Measurements from ENCODE around the gene NR2F1.
A peak's percentile ranks its signal among the peaks of the same experiment; 100 is the strongest.

The NR2F1 gene

GRCh38 chr5:93604644-93605515, 21.9 kb downstream of the NR2F1 start:
- DNase-seq: no peak

GRCh38 chr5:93606382-93606752, 23.3 kb downstream of the NR2F1 start:
- DNase-seq: no peak

GRCh38 chr5:93607367-93608258, 24.6 kb downstream of the NR2F1 start:
- peak; percentile 53 for DNase-seq

- no peak for DNase-seq
Observed at GRCh38 chr5:93608855-93609254, 25.8 kb downstream of the NR2F1 start.

DNA sequence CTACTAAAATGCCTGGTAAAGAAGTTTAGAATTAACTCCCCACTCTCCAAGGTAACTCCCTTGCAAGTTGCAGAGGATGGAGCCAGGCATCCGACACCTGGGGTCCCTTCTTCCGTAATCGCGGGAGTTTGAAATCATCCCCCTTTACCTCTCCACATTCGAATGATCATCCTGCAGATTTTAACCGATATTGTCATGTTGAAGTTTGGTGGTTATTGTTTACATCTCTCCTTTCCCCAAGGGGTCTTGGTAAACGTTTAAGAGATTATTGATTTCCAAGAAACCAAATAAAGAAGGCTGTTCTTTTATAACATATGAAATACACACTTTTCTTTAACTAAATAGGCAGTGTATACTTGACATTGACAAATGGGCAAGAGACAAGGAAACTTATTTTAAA, 26.7 kb downstream of the NR2F1 start:
- DNase-seq: no peak

GRCh38 chr5:93610581-93611272, 27.7 kb downstream of the NR2F1 start:
- no peak for DNase-seq

- DNase-seq: no peak
Observed at GRCh38 chr5:93611273-93611975, 28.4 kb downstream of the NR2F1 start.

DNA sequence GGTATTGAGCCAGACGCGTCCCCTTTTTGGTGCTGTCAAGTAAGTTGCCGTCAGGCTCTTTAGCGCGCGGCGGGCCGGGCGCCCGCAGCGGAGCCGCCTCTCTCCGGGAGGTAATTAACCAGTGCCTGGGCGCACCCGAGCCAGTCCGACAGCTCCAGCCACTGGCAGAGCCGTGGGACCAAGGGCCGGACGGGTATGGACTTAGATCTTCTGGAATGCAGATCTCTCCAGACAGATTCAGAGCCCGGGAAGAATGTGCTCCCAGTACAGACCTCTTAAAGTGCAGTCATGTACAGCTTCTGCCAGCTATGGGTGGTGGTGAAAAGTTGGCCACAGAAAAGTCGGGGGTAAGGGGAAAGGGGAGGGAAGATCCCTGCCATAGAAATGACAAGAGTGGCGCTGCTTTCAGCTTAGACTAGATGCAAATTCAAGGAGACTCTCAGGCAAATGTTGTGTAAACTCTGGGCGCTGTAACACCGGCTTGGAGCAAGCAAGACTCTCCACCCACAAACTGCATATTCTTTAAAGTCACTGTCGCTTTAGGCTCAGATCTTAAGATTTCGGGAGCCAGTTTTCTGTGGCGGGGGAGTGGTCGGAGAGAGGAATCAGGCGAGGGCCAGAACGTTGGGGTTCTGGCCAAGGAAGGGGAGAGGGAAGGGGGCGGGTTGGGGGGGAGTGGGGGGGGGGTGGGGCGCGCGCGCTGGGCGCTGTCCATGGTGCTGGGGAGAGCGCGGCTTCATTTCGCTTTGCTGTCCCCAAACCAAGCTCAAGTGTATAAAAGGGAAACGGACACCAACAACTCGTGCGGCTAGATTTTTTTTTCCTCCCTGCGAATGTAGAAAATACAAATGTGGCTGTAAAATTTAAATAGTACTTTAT, 29.2 kb downstream of the NR2F1 start:
- no peak for DNase-seq

GRCh38 chr5:93612855-93613243, 29.8 kb downstream of the NR2F1 start:
- DNase-seq: no peak

GRCh38 chr5:93616538-93617174, 33.6 kb downstream of the NR2F1 start:
- DNase-seq: no peak

DNA sequence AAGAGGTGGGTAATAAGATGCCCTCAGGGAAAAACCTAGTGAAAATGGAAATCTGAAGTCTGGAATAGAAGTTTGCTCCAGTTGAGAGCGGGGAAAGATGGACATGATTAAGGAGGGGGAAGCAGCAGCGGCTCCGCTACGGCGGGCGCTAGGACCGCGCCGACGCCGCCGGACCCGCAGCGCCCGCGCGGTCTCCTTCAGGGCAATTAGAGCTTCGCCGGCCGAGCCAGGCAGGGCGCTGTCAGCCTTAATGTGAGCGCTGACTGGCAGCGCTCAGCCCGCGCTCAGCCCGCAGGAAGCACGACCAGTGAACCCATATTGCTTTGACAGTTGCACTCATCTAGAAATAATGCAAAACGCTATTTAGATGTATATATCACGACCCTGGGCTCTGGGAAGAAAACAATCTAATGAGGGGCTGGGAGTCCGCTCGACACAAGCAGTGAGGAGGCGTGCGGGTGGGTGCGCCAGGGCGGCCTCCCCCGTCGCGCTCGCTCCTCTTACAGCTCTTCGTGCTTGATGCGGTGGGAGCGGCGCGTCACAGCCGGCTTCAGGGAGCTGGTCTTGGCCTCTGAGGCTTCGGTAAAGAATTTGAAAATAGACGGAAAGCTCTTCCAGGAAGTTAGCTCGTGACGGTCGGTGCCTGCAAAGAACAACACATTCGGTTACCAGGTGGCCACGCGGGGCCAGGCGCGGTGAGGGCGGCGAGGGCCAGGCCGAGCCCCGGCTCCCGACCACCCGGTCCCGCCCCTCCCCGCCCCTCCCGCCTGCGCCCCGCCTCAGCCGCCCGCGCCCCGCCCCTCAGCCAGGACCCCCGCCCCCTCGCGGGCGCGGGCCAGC, 37.7 kb downstream of the NR2F1 start:
- DNase-seq: peak; percentile 58

DNA sequence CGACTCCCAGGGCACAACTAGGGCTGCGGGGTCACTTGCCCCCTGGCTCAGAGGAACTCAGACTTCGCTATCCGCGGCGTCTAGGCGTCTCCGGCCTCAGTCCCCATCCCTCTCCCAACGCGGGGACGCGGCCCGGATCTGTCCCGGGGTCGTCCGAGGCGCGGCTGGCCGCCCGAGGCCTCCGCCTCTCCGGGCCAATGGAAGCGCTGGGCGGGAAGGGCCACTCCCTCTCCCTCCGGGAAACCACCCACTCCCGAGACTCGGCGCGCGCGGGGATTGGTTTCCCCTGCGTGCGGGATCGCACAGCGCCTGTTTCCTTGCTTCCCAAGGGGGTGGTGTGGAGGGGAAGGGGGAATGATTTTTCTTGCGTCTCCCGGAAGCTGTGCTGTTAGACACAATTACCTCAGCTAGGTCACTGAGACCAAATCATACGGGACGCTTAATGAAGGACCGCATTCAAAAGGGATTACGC, 38.3 kb downstream of the NR2F1 start:
- DNase-seq: peak; percentile 58

- DNase-seq: peak; percentile 38
Observed at GRCh38 chr5:93622240-93622885, 39.3 kb downstream of the NR2F1 start.

GRCh38 chr5:93623153-93623552, 40.1 kb downstream of the NR2F1 start:
- no peak for DNase-seq

DNA sequence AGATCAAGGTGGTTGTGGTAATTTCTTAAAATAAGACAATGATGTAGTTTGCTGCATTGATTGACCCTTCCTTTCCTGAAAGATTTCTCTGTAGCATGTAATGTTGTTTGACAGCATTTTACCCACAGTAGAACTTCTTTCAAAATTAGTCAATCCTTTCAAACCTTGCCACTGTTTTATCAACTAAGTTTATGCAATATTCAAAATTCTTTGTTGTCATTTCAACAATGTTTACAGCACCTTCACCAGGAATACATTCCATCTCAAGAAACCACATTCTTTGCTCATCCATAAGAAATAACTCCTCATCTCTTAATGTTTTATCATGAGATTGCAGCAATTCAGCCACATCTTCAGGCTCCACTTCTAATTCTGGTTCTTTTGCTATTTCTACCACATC, 43.8 kb downstream of the NR2F1 start:
- no peak for DNase-seq

- DNase-seq: no peak
Observed at GRCh38 chr5:93632327-93632726, 49.3 kb downstream of the NR2F1 start.

DNA sequence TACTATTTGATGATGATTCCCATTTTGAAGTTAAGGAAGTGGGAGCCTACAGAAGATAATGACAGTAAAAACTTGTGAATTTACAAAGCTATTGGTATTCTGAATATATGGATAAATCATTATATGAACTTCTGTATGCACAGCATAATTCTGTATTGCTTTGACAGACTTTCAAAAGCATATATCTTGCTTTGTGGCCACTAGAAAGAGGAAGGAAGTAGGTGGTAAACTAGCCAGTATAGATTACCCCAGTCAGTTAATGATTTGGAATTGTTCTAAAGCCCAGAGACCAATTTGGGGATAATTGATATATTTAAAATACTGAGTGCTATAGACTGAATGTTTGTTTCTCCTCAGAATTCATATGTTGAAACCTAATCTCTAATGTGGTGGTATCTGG, 53.0 kb downstream of the NR2F1 start:
- no peak for DNase-seq

- DNase-seq: no peak
Observed at GRCh38 chr5:93636837-93637236, 53.8 kb downstream of the NR2F1 start.

DNA sequence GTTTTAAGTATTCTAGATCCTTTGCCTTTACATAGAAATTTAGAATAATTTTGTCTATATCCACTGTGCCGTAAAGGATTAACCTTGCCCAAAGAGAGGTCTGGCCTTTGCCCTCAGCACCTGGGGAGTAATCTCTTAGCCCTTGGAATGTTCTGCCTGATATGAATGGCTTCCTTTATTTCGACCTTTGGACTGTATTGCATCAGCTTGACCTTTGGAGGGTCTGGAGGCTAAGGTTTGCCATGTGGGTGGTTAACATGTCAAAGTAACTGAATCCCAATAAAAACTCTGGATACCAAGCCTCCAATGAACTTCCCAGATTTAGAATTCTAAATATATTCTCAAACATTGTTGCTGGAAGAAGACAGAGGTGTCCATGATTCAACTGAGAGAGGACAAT, 54.7 kb downstream of the NR2F1 start:
- DNase-seq: no peak

- no peak for DNase-seq
Observed at GRCh38 chr5:93642526-93642925, 59.5 kb downstream of the NR2F1 start.

Measured in fibroblast of upper back skin (primary cell).